HG03457 (cell line): ENCODE data around the gene SORCS3.

Source experiments
- ATAC-seq: cut with Tn5 transposase; IDR thresholded peaks from one replicate; pipeline ENCODE4 v1.9.1; 2021; ENCODE audit warnings: moderate number of reproducible peaks; ENCODE audit not compliant: unreplicated experiment

Gene SORCS3

GRCh38 chr10:105161149-105161548 lies 520.1 kb downstream of the SORCS3 start:
- ATAC-seq = no peak

GRCh38 chr10:105161767-105162166 lies 520.7 kb downstream of the SORCS3 start:
- ATAC-seq = no peak

GRCh38 chr10:105170521-105170920 lies 529.4 kb downstream of the SORCS3 start:
- no peak for ATAC-seq

GRCh38 chr10:105171945-105172344 lies 530.9 kb downstream of the SORCS3 start:
- no peak for ATAC-seq

- no peak for ATAC-seq
Measured at GRCh38 chr10:105181626-105182025, 540.5 kb downstream of the SORCS3 start.

- ATAC-seq = no peak
Measured at GRCh38 chr10:105183536-105183935, 542.4 kb downstream of the SORCS3 start.

GRCh38 chr10:105185161-105185560 lies 544.1 kb downstream of the SORCS3 start:
- no peak for ATAC-seq

GRCh38 chr10:105187243-105187642 lies 546.2 kb downstream of the SORCS3 start:
- no peak for ATAC-seq

GRCh38 chr10:105188737-105189462 lies 547.8 kb downstream of the SORCS3 start:
- ATAC-seq = no peak

GRCh38 chr10:105189463-105189800 lies 548.3 kb downstream of the SORCS3 start:
- no peak for ATAC-seq

GRCh38 chr10:105192146-105192545 lies 551.1 kb downstream of the SORCS3 start:
- ATAC-seq = no peak

- no peak for ATAC-seq
Measured at GRCh38 chr10:105192861-105193260, 551.8 kb downstream of the SORCS3 start.

GRCh38 chr10:105195831-105196230 lies 554.7 kb downstream of the SORCS3 start:
- no peak for ATAC-seq

GRCh38 chr10:105197598-105198364 lies 556.7 kb downstream of the SORCS3 start:
- no peak for ATAC-seq

- no peak for ATAC-seq
Measured at GRCh38 chr10:105206616-105207015, 565.5 kb downstream of the SORCS3 start.

GRCh38 chr10:105207476-105207995 lies 566.4 kb downstream of the SORCS3 start:
- no peak for ATAC-seq

GRCh38 chr10:105210546-105210945 lies 569.5 kb downstream of the SORCS3 start:
- no peak for ATAC-seq

- no peak for ATAC-seq
Measured at GRCh38 chr10:105237685-105238084, 596.6 kb downstream of the SORCS3 start.

GRCh38 chr10:105239311-105240219 lies 598.5 kb downstream of the SORCS3 start:
- ATAC-seq = no peak

- no peak for ATAC-seq
Measured at GRCh38 chr10:105241254-105241653, 600.2 kb downstream of the SORCS3 start.

- no peak for ATAC-seq
Measured at GRCh38 chr10:105243381-105243780, 602.3 kb downstream of the SORCS3 start.
